Renal pelvis (tissue), 4 donors: ENCODE measurements around the gene ZNF487. TPM values are rescaled to one million over a fixed set of nuclear protein-coding genes. Genes with fewer than 3 reads are reported as not detected.
"Not testable (repeated sequence)": the region's sequence is repeated elsewhere in the genome, so short reads cannot be mapped to it uniquely, and the experiment has no call there.

ENCODE experiments used
- DNase-seq: peaks from one replicate; pipeline ENCODE4 v3.0.0-alpha.2; 2013
- polyA plus RNA-seq, 3 donors: library from polyadenylated mRNA; unstranded; fragments of 120-200 nt; gene quantifications; one replicate each; pipeline ENCODE4 v1.2.1, GENCODE V29; 2013; ENCODE audit not compliant: insufficient read length in 3 of 3

The ZNF487 gene
- polyA plus RNA-seq, 3 donors: 9.2 to 14.7 (median 14.2) TPM

DNA sequence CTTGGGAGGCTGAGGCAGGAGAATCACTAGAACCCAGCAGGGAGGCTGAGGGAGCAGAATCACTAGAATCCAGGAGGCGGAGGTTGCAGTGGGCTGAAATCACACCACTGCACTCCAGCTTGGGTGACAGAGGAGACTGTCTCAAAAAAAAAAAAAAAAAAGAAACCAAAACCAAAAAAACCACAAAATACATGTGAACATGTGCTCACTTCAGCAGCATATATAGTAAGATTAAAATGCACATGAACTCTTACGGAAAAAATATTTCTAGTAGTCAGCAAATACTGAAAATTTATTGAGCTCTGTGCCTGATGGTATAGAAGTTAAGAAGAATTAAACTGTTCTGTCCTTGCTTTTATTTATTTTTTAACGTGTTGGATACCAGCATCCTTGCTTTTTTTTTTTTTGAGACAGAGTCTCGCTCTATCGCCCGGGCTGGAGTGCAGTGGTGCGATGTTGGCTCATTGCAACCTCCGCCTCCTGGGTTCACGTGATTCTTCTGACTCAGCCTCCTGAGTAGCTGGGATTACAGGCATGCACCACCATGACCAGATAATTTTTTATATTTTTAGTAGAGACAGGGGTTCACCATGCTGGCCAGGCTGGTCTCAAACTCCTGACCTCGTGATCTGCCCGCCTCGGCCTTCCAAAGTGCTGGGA is 9.6 kb upstream of the ZNF487 start:
- no peak for DNase-seq

DNA sequence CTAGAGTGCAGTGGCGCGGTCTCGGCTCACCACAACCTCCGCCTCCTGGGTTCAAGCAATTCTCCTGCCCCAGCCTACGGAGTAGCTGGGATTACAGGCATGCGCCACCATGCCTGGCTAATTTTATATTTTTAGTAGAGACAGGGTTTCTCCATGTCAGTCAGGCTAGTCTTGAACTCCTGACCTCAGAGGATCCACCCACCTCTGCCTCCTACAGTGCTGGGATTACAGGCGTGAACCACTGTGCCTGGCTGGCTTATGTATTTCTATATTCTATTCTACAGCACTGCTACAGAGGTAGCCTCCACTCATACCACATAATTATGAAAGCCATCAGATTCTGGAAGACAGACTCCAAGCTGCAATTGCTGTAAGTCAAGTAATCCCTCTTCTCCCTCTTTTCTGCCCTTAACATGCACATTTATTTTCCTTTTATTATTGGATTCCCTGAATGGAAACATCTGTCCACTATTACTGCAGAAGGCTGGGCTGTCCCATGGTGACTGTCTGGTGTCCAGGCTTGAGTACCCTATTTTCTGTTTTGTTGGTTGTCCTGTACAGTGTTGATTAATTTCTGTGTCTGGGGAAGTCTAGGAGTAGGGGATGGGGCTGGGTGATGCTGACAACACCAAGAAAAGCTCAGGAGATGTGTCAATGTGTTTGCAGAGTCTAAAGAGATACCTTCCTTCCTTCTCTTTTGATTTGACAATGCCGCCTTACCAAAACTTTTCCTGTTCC is 5.8 kb upstream of the ZNF487 start:
- DNase-seq: no peak

DNA sequence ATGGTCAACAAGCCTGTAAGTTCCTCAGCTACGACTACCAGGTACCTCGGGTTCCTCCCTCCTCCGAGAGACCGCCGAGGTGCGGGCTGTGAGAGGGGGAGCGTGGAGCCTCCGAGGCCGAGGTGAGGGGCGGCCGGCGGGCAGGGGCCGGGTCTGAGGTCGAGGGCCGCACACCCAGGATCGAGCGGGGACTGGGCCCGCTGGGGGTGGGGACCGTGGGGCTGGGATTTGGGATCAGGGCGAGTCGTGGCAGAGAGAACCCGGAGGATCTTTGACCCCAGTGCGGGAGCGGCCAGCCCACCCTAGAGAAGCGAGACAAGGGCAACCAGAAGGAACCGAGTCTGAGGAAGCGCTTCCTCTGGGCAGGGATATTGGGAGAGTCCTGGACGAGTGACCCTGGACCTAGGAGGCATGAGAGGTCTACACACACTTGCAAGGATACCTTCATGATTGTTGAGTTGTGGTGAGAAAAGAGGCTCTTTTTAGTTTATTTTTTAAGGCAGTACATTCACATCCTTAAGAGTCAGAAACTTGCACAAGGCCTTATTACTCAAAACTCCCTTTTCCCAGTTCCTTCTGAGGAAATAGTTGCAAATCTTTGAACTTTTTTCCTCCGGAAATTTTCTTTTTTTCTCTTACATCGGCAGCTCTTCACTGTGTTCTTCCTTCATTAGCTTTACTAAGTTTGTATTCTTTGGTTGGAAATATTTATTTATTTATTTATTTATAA is 395 bp downstream of the ZNF487 start:
- DNase-seq: no peak

DNA sequence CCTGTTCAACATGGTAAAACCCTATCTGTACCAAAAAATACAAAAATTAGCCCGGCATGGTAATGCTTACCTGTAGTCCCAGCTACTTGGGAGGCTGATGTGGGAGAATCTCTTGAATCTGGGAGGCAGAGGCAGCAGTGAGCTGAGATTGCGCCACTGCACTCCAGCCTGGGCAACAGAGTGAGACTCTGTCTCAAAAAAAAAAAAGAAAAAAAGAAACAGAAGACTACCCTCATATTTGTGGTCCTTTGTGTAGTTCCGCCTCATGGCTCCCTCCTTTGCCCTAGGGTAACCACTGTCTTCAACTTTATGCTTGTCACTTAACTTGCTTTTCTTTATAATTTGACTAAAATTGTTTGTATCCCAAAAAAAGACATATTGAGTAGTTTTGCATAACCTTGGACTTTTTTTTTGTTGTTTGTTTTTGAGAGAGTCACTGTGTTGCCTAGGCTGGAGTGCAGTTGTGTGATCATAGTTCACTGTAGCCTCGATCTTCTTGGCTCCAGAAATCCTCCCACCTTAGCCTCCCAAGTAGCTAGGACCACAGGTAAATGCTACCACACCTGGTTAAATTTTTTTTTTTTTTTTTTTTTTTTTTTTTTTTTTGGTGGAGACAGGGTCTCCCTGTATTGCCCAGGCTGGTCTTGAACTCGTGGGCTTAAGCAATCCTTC is 3.7 kb downstream of the ZNF487 start:
- no peak for DNase-seq

DNA sequence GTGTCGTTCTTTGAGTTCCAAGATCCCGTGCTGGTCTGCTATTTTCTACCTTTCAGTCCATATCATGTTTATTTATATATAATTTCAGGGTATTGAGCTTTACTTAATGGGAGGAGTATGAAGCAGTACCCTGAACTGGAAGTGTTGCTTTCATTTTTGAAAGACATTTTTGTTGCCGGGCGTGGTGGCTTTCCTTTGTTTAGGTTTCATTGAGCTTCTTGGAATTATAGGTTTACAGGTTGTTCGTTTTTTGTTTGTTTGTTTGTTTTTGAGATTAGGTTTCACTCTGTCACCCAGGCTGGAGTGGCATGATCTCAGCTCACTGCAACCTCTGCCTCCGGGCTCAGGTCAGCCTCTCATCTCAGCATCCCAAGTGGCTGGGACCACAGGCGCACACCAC is 7.4 kb downstream of the ZNF487 start:
- no peak for DNase-seq

DNA sequence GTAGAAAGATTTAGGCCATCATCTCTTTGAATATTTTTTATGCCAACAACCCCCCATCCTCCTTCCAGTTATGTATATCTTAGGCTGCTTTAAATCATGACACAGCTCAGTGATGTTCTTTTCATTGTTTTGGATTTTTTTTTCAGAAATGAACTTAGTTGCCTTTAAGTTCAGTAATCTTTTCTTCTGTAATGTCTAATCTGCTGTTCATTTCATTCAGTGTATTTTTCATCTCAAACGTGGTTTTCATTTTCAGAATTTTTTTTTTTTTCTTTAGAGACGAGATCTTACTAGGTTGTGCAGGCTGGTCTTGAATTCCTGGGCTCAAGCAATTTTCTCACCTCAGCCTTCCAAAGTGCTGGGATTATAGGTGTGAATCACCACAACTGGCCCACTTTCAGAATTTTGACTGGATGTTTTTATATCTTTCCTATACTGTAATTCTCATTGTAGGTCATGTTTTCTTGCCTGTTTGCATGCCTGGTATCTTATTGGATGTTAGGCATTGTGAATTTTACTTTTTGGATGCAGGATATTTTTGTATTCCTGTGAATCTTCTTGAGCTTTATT is 8.1 kb downstream of the ZNF487 start:
- DNase-seq: no peak

DNA sequence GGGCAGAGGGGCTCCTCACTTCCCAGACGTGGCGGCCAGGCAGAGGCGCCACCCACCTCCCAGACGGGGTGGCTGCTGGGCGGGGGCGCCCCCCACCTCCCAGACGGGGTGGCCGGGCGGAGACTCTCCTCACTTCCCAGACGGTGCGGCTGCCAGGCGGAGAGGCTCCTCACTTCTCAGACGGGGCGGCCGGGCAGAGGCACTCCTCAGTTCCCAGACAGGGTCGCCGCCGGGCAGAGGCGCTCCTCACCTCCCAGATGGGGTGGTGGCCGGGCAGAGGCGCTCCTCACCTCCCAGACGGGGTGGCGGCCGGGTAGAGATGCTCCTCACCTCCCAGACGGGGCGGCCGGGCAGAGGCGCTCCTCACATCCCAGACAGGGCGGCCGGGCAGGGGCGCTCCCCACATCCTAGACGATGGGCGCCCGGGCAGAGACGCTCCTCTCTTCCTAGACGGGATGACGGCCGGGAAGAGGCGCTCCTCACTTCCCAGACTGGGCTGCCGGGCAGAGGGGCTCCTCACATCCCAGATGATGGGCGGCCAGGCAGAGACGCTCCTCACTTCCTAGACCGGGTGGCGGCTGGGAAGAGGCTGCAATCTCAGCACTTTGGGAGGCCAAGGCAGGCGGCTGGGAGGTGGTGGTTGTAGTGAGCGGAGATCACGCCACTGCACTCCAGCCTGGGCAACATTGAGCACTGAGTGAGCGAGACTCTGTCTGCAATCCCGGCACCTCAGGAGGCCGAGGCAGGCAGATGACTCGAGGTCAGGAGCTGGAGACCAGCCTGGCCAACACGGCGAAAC is 9.5 kb downstream of the ZNF487 start:
- not testable (repeated sequence) for DNase-seq

DNA sequence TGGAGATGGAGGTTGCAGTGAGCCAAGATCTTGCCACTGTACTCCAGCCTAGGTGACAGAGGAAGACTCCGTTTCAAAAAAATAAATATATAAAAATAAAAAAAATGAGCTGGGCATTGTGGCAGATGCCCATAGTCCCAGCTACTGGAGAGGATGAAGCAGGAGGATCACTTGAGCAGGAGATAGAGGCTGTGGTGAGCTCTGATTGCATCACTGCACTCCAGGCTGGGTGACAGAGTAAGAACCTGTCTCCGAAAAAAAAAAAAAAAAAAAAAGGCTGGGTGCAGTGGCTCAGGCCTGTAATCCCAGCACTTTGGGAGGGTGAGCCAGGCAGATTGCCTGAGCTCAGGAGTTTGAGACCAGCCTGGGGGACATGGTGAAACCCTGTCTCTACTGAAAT is 11.8 kb downstream of the ZNF487 start:
- DNase-seq: no peak

DNA sequence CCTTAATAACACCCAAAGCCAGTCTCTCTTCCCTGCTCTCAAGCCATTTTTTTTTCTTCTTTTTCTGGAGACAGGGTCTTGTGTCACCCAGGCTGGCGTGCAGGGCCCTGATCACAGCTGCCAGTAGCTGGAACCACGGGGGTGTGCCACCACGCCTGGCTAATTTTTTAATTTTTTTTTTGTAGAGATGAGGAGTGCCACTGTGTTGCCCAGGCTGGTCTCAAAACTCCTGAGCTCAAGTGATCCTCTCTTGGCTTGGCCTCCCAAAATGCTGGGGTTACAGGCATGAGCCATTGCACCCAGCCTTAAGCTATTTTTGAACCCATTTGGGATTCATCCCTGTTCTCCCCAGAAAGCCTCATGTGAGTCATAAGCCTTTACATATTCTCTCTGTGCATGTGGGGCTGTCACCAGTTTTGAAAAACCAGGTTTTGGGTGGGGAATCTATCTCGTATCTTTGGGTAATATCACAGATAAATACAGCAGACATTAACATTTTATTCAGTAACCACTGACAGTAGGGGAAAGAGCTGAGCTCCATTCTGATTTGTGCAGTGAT is 15.5 kb downstream of the ZNF487 start:
- no peak for DNase-seq

DNA sequence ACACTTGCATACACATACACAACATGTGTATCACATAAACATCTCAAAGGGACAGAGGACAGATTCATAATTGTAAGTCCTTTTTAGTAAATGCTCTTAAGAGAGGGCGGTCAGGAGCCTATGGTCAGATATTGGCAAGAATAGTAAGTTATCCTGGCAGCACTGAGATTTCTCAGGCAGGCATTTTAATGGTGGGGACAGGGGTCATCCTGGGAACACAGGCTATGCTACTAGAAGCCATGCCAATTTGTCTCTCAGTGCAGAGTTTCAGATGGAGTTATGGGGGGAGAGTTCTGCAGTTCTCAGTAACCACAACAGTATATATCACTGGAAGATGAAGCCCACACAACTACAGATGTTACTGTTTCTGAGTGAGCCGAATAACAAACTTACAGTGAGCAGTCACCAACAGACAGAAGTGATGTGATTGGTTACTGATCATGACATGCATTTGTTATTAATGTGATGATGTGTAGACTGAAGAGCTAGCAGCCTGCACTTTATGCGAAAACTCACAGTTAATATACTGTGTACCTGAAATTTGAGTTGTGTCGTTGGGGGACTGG is 16.4 kb downstream of the ZNF487 start:
- no peak for DNase-seq

DNA sequence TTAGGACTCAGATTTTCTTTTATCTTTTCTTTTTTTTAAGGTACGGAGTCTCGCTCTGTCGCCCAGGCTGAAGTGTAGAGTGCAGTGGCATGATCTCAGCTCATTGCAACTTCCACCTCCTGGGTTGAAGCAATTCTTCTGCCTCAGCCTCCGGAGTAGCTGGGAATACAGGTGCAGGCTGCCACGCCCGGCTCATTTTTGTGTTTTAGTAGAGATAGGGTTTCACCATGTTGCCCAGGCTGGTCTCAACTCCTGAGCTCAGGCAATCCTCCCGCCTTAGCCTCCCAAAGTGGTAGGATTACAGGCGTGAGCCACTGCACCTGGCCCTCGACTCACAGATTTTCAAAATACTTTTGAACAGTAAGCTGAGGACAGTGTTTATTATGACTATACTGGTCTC is 17.1 kb downstream of the ZNF487 start:
- DNase-seq: not testable (repeated sequence)

DNA sequence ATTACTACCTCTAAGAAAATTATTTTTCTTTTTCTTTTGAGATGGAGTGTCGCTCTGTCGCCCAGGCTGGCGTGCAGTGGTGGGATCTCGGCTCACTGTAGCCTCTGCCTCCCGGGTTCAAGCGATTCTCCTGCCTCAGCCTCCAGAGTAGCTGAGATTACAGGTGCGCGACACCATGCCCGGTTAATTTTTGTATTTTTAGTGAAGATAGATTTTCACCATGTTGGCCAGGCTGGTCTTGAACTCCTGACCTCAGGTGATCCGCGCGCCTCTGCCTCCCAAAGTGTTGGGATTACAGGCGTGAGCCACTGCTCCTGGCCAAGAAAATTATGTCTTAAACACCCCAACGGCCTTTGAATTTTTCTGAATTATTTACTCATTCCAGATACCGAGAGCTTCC is 19.6 kb downstream of the ZNF487 start:
- DNase-seq: not testable (repeated sequence)

DNA sequence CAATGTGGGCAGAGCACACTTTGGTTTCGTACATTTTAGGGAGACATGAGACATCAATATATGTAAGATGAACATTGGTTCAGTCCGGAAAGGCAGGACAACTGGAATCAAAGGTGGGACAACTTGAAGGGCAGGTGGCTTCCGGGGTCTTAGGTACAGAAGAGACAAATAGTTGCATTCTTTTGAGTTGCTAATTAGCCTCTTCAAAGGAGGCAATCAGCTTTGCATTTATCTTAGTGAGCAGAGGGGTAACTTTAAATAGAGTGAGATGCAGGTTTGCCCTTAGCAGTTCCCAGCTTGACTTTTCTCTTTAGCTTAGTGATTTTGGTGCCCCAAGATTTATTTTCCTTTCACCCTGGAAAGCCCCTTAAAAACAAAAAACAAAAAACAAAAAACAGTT is 21.3 kb downstream of the ZNF487 start:
- no peak for DNase-seq

DNA sequence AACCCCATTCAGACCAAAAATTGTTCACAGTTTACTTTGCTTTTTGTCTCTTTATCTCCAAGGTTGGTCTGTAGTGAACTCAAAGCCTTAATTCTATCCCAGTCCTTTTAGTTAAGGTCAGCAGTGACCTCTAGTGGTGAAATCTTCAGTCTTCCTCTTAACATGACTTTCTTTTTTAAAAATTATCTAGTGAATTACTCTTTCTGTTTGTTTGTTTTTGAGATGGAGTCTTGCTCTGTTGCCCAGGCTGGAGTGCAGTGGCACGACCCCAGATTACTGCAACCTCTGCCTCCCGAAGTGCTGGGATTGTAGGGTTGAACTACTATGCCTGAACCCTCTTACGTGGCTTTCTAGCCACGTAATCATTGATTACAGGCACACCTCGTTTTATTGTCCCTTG is 25.0 kb downstream of the ZNF487 start:
- peak; percentile 82 for DNase-seq

DNA sequence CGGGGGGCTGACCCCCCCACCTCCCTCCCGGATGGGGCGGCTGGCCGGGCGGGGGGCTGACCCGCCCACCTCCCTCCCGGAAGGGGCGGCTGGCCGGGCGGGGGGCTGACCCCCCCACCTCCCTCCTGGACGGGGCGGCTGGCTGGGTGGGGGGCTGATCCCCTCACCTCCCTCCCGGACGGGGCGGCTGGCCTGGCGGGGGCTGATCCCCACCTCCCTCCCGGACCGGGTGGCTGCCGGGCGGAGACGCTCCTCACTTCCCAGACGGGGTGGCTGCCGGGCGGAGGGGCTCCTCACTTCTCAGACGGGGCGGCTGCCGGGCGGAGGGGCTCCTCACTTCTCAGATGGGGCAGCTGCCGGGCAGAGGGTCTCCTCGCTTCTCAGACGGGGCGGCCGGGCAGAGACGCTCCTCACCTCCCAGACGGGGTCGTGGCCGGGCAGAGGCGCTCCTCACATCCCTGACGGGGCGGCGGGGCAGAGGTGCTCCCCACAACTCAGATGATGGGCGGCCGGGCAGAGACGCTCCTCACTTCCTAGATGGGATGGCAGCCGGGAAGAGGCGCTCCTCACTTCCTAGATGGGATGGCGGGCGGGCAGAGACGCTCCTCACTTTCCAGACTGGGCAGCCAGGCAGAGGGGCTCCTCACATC is 28.3 kb downstream of the ZNF487 start:
- not testable (repeated sequence) for DNase-seq

DNA sequence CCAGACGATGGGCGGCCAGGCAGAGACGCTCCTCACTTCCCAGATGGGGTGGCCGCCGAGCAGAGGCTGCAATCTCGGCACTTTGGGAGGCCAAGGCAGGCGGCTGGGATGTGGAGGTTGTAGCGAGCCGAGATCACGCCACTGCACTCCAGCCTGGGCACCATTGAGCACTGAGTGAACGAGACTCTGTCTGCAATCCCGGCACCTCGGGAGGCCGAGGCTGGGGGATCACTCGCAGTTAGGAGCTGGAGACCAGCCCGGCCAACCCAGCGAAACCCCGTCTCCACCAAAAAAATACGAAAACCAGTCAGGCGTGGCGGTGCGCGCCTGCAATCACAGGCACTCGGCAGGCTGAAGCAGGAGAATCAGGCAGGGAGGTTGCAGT is 28.8 kb downstream of the ZNF487 start:
- not testable (repeated sequence) for DNase-seq

DNA sequence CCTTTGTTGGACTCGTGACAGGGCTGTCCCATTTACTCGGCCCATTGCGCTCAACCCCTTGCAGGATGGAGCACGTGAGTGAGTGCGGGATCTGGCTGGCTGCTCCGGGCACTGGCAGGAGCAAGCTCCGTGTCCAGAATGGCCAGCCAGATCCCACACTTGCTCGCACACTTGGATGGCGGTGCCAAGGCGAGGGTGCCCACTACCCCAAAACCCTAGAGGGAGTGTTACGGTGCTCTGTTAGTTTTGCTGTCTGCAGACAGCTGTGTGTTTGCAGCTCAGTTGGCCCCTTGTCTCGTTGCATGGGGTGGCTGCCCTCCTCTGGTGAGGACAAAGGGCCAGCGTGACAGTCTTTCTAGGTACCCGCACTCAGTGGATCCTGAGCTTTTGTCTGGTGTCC is 34.2 kb downstream of the ZNF487 start:
- no peak for DNase-seq

DNA sequence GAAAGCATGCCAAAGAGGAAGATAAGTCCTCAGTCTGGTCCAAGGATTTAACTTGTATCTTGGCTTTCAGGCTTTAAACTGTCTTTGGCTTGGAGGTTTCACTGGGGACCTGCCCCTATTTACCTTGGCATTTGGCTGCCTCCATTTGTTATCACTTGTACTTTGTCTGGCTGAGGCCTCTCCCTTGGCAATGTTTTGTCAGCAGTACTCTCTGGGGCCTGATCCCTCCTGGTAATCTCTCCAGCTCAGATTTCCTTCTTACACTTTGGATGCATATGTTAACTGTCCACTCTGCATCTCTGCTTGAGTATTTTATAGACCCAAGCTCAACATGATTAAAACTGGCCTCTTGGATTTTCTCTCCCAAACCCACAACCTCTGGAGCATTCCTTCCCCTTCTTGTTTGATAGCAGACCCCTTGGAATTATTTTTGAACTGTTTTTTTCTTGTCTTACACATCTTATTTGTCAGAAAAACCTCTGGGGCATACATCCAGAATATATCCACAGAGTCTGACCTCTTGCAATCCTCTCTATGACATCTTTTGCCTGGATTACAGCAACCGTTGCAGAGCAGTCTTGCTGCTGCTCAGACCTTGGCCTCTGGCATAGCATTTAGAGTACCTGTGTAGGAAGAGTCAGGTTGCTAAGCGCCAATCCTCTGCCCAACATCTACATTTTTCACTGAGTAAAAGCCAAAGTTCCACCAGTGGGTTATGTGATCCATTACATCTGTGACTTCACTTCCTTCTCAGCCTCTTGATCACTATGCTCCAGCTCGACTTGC is 35.2 kb downstream of the ZNF487 start:
- no peak for DNase-seq

DNA sequence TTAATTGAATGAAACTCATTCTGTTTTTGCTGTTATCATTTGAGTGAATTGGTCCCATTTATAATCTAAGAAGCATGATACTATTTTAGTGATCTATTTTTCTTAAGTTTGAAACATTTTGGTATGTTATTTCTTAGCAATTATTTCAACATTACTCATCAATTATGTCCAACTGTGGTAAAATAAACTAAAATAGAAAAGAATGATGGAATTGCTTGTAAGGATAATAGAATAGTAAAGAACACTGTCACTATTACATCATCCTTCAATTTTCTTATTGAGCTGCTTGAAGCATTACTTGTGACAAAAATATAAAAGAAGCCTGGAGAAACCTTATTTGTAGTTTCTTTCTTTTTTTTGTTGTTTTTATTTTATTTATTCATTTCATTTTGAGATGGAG is 42.4 kb downstream of the ZNF487 start:
- no peak for DNase-seq
